GM12878 (cell line): Measurements from ENCODE around the gene SLTM.

Experiments
- BMI1 ChIP-seq: fragments of 450-650 bp; IDR thresholded peaks from 2 replicates; pipeline ENCODE4 v1.6.1; 2016; ENCODE audit warnings: mild to moderate bottlenecking, moderate library complexity, borderline replicate concordance
- CTCF ChIP-seq, 3 experiments: IDR thresholded peaks in 2 of 3; conservative IDR thresholded peaks in 1 of 3; 2 replicates each; pipeline ENCODE4 v1.5.1; 2011; ENCODE audit warnings: low read depth in 3 of 3, low read length in 3 of 3, mild to moderate bottlenecking in 3 of 3, control low read depth in 2 of 3, moderate library complexity in 2 of 3, inconsistent platforms in 1 of 3, mixed read lengths in 1 of 3; ENCODE audit not compliant: control insufficient read depth in 2 of 3, insufficient read depth in 1 of 3; ENCODE audit errors: extremely low read depth in 1 of 3
- IKZF2 ChIP-seq, 2 experiments: fragments of 450-650 bp; IDR thresholded peaks; 2 replicates each; pipeline ENCODE4 v1.6.1; 2017; ENCODE audit warnings: mild to moderate bottlenecking in 2 of 2, moderate library complexity in 2 of 2
- MXI1 ChIP-seq: fragments of 150-350 bp; IDR thresholded peaks from 2 replicates; pipeline ENCODE4 v1.6.1; 2011; ENCODE audit warnings: low read depth, mild to moderate bottlenecking, inconsistent platforms, low read length, improper control_type of control experiment
- NKRF ChIP-seq: fragments of 450-650 bp; conservative IDR thresholded peaks from 2 replicates; pipeline ENCODE4 v1.6.1; 2017; ENCODE audit warnings: mild to moderate bottlenecking, moderate library complexity
- PBX3 ChIP-seq: IDR thresholded peaks from 2 replicates; pipeline ENCODE4 v1.6.1; 2011; ENCODE audit warnings: mild to moderate bottlenecking, low read depth, low read length, moderate library complexity; ENCODE audit not compliant: insufficient replicate concordance
- POLR2A ChIP-seq: IDR thresholded peaks from 2 replicates; pipeline ENCODE4 v1.6.1; 2011; ENCODE audit warnings: low read depth, mild to moderate bottlenecking, low read length
- POLR2AphosphoS2 ChIP-seq: IDR thresholded peaks from 2 replicates; pipeline ENCODE4 v1.6.1; 2011; ENCODE audit warnings: low read depth, mild to moderate bottlenecking, low read length, improper control_type of control experiment, moderate library complexity
- RCOR1 ChIP-seq: conservative IDR thresholded peaks from 2 replicates; pipeline ENCODE4 v1.6.1; 2012; ENCODE audit warnings: low read depth, low read length, improper control_type of control experiment
- RUNX3 ChIP-seq: IDR thresholded peaks from 2 replicates; pipeline ENCODE4 v1.6.1; 2012; ENCODE audit warnings: low read length, inconsistent platforms
- YY1 ChIP-seq: IDR thresholded peaks from 2 replicates; pipeline ENCODE4 v1.6.1; 2011; ENCODE audit warnings: low read depth, mild to moderate bottlenecking, low read length
- ZNF274 ChIP-seq: IDR thresholded peaks from one replicate; pipeline ENCODE4 v1.8.0; 2011; ENCODE audit not compliant: insufficient read length, insufficient read depth
- ZNF384 ChIP-seq: IDR thresholded peaks from 2 replicates; pipeline ENCODE4 v1.6.1; 2012; ENCODE audit warnings: low read depth, mild to moderate bottlenecking, low read length, improper control_type of control experiment, borderline replicate concordance

DNA sequence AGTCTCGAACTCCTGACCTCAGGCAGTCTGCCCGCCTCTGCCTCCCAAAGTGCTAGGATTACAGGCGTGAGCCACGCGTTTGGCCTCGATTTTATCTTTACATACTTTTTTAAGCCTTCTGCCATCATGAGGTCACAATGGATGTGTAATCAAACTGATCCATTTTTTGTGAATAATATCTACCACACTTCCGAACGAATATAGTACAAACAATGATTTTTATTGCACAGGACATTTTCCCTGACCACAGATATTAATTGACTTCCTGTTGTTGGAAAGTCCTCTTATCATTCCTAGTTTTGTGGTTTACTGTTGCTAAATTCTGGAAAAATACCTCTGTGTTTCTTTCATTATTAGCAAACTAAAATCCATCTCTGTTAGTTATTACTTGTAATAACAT is 93.4 kb downstream of the SLTM start:
- TF ChIP-seq MXI1: no peak
- TF ChIP-seq IKZF2 (IDR thresholded peaks at IDR 0.05): no peak
- TF ChIP-seq CTCF (IDR thresholded peaks at IDR 0.05 in 2 of 3, conservative IDR thresholded peaks at IDR 0.05 in 1 of 3; ENCODE audit: control insufficient read depth in 2 of 3, extremely low read depth in 1 of 3, insufficient read depth in 1 of 3, low read depth in 3 of 3, low read length in 3 of 3): no peak
- TF ChIP-seq ZNF384: no peak
- no peak for TF ChIP-seq RUNX3
- TF ChIP-seq POLR2A: no peak
- TF ChIP-seq NKRF: no peak
- no peak for TF ChIP-seq RCOR1
- TF ChIP-seq YY1: no peak
- TF ChIP-seq PBX3: no peak
- no peak for TF ChIP-seq ZNF274
- no peak for TF ChIP-seq BMI1
- no peak for TF ChIP-seq POLR2AphosphoS2
